ENCODE measurements around the gene ASIC5. TPM values are rescaled to one million over a fixed set of nuclear protein-coding genes. Genes with fewer than 3 reads are reported as not detected.

ASIC5 gene
- total RNA-seq, 4 donors from 2014 or later: not detected

- no peak overlapping the region for H3K27ac ChIP-seq
- peaks cover 0 to 40% of the 10 kb centered on the region in 2 donors for H3K36me3 ChIP-seq
- H3K27me3 ChIP-seq: no peaks in the 10 kb centered on the region
- ATAC-seq: peak; percentile 41
- H3K4me1 ChIP-seq: peaks cover 0 to 31% (median 0%) of the 10 kb centered on the region in 3 donors
- TF ChIP-seq POLR2AphosphoS5 (IDR thresholded peaks at IDR 0.05) (no peak), CTCF (IDR thresholded peaks at IDR 0.05) (peak in 2 of 4 experiments; percentile 33 to 36)
- WGBS, 2 donors (ENCODE audit: low coverage in 1 of 2): 52 to 60% methylated on average over 3 of the region's 3 CpGs
- no peaks in the 10 kb centered on the region for H3K9me3 ChIP-seq
- H3K4me3 ChIP-seq: no peak overlapping the region
These were observed 70.1 kb downstream of the ASIC5 start for GRCh38 chr4:155795991-155796390.

- no peak overlapping the region for H3K4me3 ChIP-seq
- H3K27me3 ChIP-seq: no peaks in the 10 kb centered on the region
- no peaks in the 10 kb centered on the region for H3K9me3 ChIP-seq
- ATAC-seq: no peak
- peaks cover 0 to 22% (median 0%) of the 10 kb centered on the region in 3 donors for H3K4me1 ChIP-seq
- no peak overlapping the region for H3K27ac ChIP-seq
- no peak for TF ChIP-seq POLR2A (IDR thresholded peaks at IDR 0.05)
- TF ChIP-seq CTCF (IDR thresholded peaks at IDR 0.05): no peak
- TF ChIP-seq POLR2AphosphoS5 (IDR thresholded peaks at IDR 0.05): no peak
- no peak for TF ChIP-seq EP300 (IDR thresholded peaks at IDR 0.05)
- peaks cover 0 to 49% of the 10 kb centered on the region in 2 donors for H3K36me3 ChIP-seq
- 45 to 87% methylated on average over 1 of the region's 1 CpG for WGBS, 2 donors (ENCODE audit: low coverage in 1 of 2)
These were observed 71.4 kb downstream of the ASIC5 start for GRCh38 chr4:155794589-155795236.

- no peak for ATAC-seq
- WGBS, 2 donors (ENCODE audit: low coverage in 1 of 2): 34 to 54% methylated on average over 3 of the region's 3 CpGs
- Histone ChIP-seq H3K36me3 (peaks cover 0 to 42% of the 10 kb centered on the region in 2 donors), H3K4me3 (no peak overlapping the region), H3K9me3 (no peaks in the 10 kb centered on the region), H3K27ac (no peak overlapping the region), H3K27me3 (no peaks in the 10 kb centered on the region), H3K4me1 (peaks cover 0 to 36% (median 4%) of the 10 kb centered on the region in 3 donors)
- no peak for TF ChIP-seq EP300 (IDR thresholded peaks at IDR 0.05)
- TF ChIP-seq POLR2AphosphoS5 (IDR thresholded peaks at IDR 0.05): no peak
- TF ChIP-seq CTCF (IDR thresholded peaks at IDR 0.05): no peak
- no peak for TF ChIP-seq POLR2A (IDR thresholded peaks at IDR 0.05)
These were observed 76.1 kb downstream of the ASIC5 start for GRCh38 chr4:155789982-155790381.

- 36 to 39% methylated on average over 5 to 6 of the region's 6 CpGs for WGBS, 2 donors (ENCODE audit: low coverage in 1 of 2)
- Histone ChIP-seq H3K9me3 (no peaks in the 10 kb centered on the region), H3K36me3 (peaks cover 0 to 38% of the 10 kb centered on the region in 2 donors), H3K4me3 (peak overlapping the region; percentile 9 to 13), H3K4me1 (peaks cover 0 to 42% (median 4%) of the 10 kb centered on the region in 3 donors), H3K27ac (peak overlapping the region in 1 of 4 donors; percentile 0), H3K27me3 (no peaks in the 10 kb centered on the region)
- TF ChIP-seq POLR2A (IDR thresholded peaks at IDR 0.05): no peak
- no peak for TF ChIP-seq EP300 (IDR thresholded peaks at IDR 0.05)
- TF ChIP-seq CTCF (IDR thresholded peaks at IDR 0.05): no peak
- no peak for TF ChIP-seq POLR2AphosphoS5 (IDR thresholded peaks at IDR 0.05)
- ATAC-seq: no peak
These were observed 76.7 kb downstream of the ASIC5 start for GRCh38 chr4:155789391-155789790.

GRCh38 chr4:155787113-155787710 lies 78.9 kb downstream of the ASIC5 start:
- Histone ChIP-seq H3K36me3 (peaks cover 0 to 20% of the 10 kb centered on the region in 2 donors), H3K9me3 (no peaks in the 10 kb centered on the region), H3K4me1 (peaks cover 0 to 53% (median 4%) of the 10 kb centered on the region in 3 donors), H3K27ac (no peak overlapping the region), H3K27me3 (no peaks in the 10 kb centered on the region), H3K4me3 (no peak overlapping the region)
- ATAC-seq: peak; percentile 63
- TF ChIP-seq POLR2A (IDR thresholded peaks at IDR 0.05) (no peak), CTCF (IDR thresholded peaks at IDR 0.05) (peak; percentile 35 to 73 (median 70))
- WGBS, 2 donors (ENCODE audit: low coverage in 1 of 2): 10 to 30% methylated on average over 2 to 5 of the region's 5 CpGs
